Urinary bladder (tissue), 4 donors: ENCODE data around the gene ABCC11. TPM values are rescaled to one million over a fixed set of nuclear protein-coding genes. Genes with fewer than 3 reads are reported as not detected.

ENCODE experiments used
- DNase-seq: peaks from one replicate; pipeline ENCODE4 v3.0.0-alpha.2; 2015; ENCODE audit errors: extremely low spot score
- H3K27ac ChIP-seq: one replicate; pipeline ENCODE4 v1.5.1; 2013; ENCODE audit warnings: low read depth, mild to moderate bottlenecking, moderate library complexity
- H3K36me3 ChIP-seq: one replicate; pipeline ENCODE4 v1.6.1; 2013; ENCODE audit warnings: mild to moderate bottlenecking, moderate library complexity; ENCODE audit not compliant: insufficient read depth
- H3K4me1 ChIP-seq: one replicate; pipeline ENCODE4 v1.6.1; 2013; ENCODE audit warnings: mild to moderate bottlenecking, moderate library complexity; ENCODE audit not compliant: insufficient read depth
- H3K4me3 ChIP-seq: one replicate; pipeline ENCODE4 v1.5.1; 2013; ENCODE audit warnings: low read depth, low read length
- WGBS: extraction: QIAGEN DNeasy Blood & Tissue Kit; methylation state at CpG from one replicate; pipeline ENCODE4 v1.1.7; 2013; 5-methylcytosine and 5-hydroxymethylcytosine counted together
- polyA plus RNA-seq: library from polyadenylated mRNA; stranded (reverse); fragments of 200-250 nt; gene quantifications from one replicate; pipeline ENCODE4 v1.2.3, GENCODE V29; 2013
- total RNA-seq: library from RNA; depleted of rRNA; stranded (reverse); fragments of >200 nt; gene quantifications from one replicate; pipeline ENCODE4 v1.2.3, GENCODE V29; 2014
- donor health status: healthy with polysubstance abuse.
- donor health status: healthy.

The ABCC11 gene
- total and polyA plus RNA-seq, 2 donors: 0.11 to 0.18 TPM

DNA sequence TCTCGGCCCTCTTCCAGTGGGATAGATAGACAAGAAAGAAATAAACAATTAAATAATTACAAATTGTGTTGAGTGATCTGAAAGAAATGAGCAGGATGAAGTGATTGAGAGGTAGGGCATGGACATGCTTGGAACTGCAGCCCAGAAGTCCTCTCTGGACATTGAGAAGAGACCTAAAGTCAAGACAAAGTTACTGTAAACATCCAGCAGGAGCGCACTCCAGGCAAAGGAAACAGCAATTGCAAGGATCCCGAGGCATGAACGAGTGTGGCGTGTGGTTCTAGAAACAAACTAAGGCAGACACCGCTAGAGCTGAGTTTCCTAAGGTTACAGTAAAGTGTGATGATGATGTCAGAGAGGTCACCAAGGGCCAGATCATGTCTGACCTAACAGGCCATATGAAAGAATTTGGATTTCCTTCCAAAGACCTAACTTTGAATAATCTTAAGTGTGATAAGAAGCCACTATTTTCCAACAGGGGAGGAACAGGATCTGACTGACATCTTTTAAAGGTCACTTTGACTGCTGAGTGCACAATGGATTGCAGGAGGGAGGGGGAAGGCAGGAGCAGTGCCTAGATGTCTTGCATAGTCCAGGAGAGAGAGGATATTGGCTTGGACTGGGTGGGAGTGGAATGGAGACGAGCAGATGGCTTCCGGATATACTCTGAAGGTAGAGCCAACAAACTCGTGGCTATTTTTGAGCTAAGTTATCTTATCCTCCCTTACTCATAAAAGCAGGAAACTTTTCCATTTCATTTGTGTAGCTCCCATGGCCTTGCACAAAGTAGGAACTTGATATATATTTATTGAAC lies 110.6 kb downstream of the ABCC11 start:
- Histone ChIP-seq H3K4me1 (no peaks in the 10 kb centered on the region), H3K27ac (no peak overlapping the region), H3K36me3 (no peaks in the 10 kb centered on the region), H3K4me3 (no peak overlapping the region)
- 46% methylated on average over 9 of the region's 9 CpGs for WGBS
- DNase-seq: no peak

DNA sequence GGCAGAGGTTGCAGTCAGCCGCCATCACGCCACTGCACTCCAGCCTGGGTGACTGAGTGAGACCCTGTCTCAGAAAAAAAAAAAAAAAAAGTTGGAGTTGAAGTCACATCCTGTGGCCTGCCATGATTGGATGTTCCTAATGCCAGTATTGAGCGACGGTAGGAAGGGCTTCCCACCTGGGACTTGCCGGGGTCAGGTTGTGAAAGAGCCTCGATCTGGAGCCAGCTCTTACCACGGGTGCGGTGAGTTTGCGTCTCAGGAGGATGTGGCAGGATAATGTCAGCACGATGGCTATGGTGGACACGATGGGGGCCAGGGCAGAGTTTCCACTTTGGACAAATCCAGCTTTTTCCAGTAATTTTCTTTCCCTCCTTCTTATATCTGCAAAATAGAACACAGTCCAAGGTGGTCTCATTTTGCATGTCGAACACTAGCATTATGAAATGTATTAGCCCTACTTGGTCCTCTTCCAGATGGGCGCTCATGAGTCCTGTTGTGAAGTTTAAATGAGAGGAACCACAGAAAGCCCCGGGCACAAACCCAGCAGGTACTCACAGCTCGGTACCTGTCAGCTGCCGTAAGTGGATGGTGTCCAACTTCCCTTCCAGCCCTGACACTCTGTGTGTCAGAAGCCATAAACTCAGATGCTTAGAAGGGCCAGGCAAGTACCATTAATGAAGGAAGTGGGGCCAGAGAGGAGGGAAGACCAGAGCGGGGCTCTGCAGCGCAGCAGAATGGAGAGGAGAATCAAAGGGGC lies 113.7 kb downstream of the ABCC11 start:
- no peaks in the 10 kb centered on the region for H3K4me1 ChIP-seq
- WGBS: 87% methylated on average over 18 of the region's 18 CpGs
- H3K27ac ChIP-seq: no peak overlapping the region
- H3K4me3 ChIP-seq: no peak overlapping the region
- H3K36me3 ChIP-seq: no peaks in the 10 kb centered on the region
- no peak for DNase-seq

DNA sequence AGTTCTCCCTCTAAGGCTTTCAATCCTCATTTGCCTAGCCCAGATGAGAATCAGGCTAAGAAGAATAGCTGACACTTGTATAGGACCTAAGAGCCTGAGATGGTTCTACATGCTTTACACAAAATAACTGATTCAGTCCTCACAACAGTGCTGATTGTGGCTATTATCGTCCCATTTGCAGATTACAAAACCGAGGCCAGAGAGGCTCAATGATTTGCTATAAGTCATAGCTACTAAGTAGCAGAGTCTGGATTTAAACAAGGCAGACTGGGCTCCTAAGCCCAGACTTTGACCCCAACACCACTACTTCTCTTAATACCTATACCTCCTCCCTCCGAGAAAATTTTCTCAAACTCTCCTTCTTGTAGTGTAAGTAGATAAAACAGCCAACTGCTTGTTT lies 114.6 kb downstream of the ABCC11 start:
- no peaks in the 10 kb centered on the region for H3K4me1 ChIP-seq
- H3K36me3 ChIP-seq: no peaks in the 10 kb centered on the region
- no peak for DNase-seq
- WGBS: 90% methylated on average over 3 of the region's 3 CpGs
- no peak overlapping the region for H3K4me3 ChIP-seq
- H3K27ac ChIP-seq: no peak overlapping the region

DNA sequence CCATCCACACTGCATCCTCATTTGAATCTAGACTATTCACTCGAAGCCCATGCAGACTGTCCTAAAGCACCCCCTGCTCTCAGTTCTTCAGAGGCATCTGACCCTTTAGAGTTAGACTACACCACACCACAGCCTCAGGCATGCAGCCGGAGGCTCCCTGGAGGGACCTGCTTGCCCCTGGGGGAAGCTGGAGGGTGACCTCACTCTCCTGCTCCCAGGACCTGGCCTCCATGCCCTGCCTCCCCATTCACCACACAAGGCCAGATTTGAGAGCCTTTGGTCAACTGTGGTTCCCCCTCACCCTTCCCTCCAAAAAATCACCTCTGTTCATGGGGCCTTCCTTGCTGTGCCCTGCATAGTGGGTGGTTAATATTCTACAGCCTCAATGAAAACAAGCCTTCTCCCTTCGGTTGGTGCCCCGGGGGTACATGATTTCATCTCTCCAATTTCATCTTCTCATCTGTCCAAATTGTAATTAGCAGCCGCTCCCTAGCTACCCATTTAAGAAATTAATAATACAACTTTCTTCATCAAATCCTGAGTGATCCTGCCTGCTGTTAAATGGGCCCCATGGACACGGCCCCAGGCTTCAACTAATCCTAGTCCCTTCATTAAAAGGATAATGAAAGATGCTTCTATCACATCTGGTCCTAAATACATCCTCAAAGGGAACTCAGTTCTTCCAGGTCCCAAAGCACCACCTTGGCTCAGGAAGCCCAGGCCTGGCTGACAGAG lies 116.0 kb downstream of the ABCC11 start:
- H3K36me3 ChIP-seq: no peaks in the 10 kb centered on the region
- WGBS: 85% methylated on average over 6 of the region's 6 CpGs
- H3K4me3 ChIP-seq: no peak overlapping the region
- DNase-seq: no peak
- H3K4me1 ChIP-seq: no peaks in the 10 kb centered on the region
- H3K27ac ChIP-seq: no peak overlapping the region

DNA sequence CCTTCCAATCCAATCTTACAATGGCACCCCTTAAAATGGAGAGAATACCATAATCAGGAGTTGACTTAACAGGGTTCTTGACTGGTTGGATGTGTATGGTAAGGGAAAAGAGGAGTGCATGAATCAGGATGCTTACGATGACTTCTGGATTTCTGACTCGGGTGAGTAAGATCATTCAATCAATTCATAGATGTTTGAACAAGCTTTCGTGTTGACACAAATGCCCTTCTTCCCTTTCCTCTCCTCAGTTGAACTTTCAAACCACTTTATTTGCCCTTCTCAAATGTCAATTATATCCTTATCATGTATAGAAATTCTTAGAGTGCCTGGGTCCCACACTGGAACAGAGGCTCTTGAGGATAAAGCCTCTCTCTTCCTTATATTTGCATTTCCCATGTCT lies 117.4 kb downstream of the ABCC11 start:
- no peaks in the 10 kb centered on the region for H3K4me1 ChIP-seq
- no peak overlapping the region for H3K27ac ChIP-seq
- no peaks in the 10 kb centered on the region for H3K36me3 ChIP-seq
- WGBS: 89% methylated on average over 3 of the region's 3 CpGs
- H3K4me3 ChIP-seq: no peak overlapping the region
- no peak for DNase-seq

DNA sequence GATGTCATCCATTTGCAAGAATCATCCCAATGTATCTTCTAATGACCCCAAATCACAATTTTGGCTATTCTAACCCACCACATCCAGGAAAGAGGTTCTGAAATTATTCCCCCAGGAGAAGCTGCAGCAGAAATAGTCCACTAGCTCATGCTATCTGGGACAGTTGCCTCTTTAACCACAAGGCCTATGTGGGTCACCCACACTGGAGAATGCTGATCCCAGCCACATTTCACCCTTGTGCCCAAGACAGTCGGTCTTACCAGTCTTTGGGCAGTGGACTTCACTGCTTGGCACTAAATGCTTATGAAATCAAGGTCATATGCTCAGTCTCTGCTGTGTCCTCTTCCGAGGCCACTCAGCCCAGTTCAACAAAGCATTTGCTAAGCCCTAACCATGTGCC lies 118.6 kb downstream of the ABCC11 start:
- Histone ChIP-seq H3K36me3 (no peaks in the 10 kb centered on the region), H3K4me1 (no peaks in the 10 kb centered on the region), H3K4me3 (no peak overlapping the region), H3K27ac (no peak overlapping the region)
- no peak for DNase-seq
- 74% methylated on average over 2 of the region's 2 CpGs for WGBS

DNA sequence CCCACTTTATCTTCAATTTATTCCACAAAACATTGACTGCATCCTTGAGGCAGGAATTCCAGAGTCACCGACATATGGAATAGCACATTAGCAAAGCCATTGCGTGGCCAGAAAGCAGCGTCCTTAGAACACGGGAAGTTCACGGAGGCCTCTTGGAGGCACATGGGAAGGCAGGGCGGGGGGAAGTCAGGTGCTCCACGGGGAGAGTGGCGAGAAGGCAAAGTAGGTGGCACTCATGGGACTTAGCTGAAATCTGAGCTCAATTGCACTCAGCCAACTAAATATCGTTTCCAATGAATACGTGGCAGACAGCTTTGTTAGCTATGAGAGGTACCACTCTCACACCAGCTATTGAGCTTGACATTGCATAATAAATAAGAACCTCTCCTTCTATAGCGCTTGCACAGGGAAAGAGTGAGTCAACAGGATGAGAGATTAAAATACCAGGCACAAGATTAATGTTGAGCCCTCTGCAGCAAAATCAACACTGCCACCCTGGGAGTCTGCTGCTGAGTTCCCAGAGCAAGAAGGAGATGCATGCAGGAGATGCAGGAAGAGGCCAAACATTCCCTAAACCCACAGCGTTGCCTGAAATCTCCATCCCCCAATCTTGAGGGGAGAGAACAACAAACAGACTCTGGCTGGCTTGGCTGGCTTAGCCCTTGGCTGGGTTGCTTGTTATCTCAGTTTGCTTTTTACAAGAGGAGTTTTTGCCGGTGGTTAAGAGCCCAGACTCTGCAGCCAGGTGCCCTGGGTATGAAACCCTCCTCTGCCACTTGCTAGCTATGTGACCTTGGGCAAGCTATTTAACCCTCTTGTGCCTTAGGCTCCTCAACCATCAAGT lies 120.3 kb downstream of the ABCC11 start:
- no peak overlapping the region for H3K4me3 ChIP-seq
- H3K36me3 ChIP-seq: no peaks in the 10 kb centered on the region
- 57% methylated on average over 13 of the region's 13 CpGs for WGBS
- no peak overlapping the region for H3K27ac ChIP-seq
- no peaks in the 10 kb centered on the region for H3K4me1 ChIP-seq
- DNase-seq: no peak

DNA sequence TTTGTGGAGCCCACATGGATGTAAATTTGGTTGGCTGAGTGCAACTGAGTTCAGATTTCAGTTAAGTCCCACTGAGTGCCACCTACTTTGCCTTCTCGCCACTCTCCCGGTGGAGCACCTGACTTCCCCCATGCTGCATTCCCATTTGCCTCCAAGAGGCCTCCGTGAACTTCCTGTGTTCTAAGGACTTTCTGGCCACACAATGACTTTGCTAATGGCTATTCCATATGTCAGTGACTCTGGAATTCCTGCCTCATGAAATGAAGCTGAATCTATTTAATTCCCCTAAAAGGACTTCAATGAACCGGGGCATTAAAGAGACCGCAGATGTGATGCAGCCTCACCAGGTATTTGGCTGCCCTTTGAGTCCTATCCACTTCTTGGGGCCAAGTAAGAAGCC lies 121.5 kb downstream of the ABCC11 start:
- no peak overlapping the region for H3K4me3 ChIP-seq
- H3K36me3 ChIP-seq: no peaks in the 10 kb centered on the region
- WGBS: 88% methylated on average over 5 of the region's 5 CpGs
- no peak overlapping the region for H3K27ac ChIP-seq
- no peaks in the 10 kb centered on the region for H3K4me1 ChIP-seq
- no peak for DNase-seq

DNA sequence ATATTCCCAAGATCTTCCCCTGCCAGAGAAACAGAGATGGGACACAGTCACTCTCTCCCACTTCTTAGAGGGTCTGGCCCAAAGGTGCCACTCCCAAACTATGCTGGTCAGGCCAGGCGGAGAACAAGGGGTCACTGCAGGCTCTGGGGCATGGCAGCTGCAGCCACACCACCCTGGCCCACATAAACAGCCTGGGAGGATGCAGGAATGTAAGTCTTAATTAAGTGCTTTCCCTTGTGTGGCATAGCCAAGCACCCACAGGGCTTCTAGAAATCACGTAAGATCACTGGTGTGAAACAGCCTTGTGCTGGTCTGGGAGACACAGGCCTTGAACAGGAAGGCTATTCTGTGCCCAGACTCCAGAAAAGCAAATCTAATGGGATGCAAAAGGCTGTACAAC lies 123.1 kb downstream of the ABCC11 start:
- WGBS: 86% methylated on average over 2 of the region's 2 CpGs
- H3K4me1 ChIP-seq: no peaks in the 10 kb centered on the region

DNA sequence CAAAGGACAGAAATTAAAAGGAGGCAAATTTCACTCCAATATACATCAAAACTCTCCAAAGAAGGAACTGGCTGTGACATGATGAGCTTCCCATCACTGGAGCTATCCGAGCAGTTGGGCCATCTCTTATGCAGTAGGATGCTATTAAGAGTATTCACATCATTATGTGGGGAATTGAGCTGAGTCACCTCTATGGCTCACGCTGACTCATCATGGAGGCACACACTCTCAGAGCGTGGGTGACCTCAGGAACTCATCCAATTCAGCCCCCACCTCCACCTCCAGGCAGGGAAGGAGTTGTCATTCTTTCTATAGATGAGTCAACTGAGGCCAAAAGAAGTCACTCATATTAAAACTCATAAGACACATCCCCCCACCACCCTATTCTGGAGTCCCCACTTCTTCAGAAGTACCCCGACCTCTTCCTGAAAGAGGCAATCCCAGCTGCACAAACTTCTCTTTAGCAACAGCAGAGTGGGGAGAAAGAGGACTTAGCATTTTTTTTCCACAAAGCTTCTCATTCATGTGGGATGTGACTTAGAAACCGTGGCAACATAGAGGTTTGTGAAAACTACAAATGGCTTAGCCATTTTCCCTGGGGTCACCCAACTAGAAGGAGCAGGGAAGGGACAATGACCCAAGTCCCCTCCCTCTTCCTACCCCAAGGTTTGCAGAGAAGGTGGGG lies 124.1 kb downstream of the ABCC11 start:
- Histone ChIP-seq H3K4me3 (no peak overlapping the region), H3K27ac (no peak overlapping the region), H3K4me1 (no peaks in the 10 kb centered on the region), H3K36me3 (no peaks in the 10 kb centered on the region)
- no peak for DNase-seq
- WGBS: 66% methylated on average over 5 of the region's 5 CpGs

More for the DNA sequence above, 123.1 kb downstream of the ABCC11 start:
- no peak for DNase-seq
- Histone ChIP-seq H3K4me3 (no peak overlapping the region), H3K36me3 (no peaks in the 10 kb centered on the region), H3K27ac (no peak overlapping the region)

DNA sequence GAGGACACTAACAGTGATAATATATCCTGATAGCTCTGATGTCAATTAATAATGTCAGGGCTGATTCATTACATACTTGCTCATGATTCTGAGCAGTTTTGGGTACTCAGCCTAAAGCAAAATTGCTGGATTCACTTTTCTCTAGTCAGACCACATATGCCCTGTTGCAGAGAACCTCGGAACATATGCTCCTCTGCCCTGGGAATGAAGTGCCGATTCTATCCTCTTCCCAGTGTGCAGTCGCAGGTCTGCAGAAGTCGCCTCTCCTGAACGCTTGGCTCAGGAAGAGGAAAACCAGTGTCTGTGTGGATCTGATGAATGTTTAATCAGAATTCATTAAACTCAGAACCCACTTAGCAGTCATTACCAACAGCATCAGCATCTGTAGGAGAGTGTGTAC lies 126.1 kb downstream of the ABCC11 start:
- no peaks in the 10 kb centered on the region for H3K4me1 ChIP-seq
- no peak for DNase-seq
- H3K27ac ChIP-seq: no peak overlapping the region
- H3K4me3 ChIP-seq: no peak overlapping the region
- H3K36me3 ChIP-seq: no peaks in the 10 kb centered on the region
- 90% methylated on average over 5 of the region's 5 CpGs for WGBS

DNA sequence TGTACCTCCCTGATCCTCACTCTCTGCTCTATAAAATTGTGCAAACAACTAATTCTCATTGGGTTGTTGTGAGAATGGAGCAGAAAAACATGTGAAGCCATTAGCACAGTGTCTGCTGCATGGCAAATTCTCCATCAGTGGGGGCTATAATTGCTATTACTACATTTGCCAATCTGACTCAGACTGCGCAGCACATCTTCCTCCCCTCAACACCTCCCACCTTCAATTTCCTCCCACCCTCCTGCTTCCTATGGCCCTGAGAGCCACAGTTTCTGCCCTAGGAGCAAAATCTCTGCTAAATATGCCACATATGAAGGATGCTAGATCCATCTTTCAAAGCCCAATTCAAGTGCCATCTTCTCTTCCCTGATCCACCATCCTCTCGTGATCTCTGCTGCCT lies 128.5 kb downstream of the ABCC11 start:
- H3K4me1 ChIP-seq: no peaks in the 10 kb centered on the region
- no peaks in the 10 kb centered on the region for H3K36me3 ChIP-seq
- H3K4me3 ChIP-seq: no peak overlapping the region
- H3K27ac ChIP-seq: no peak overlapping the region
- 82% methylated on average over 2 of the region's 2 CpGs for WGBS
- DNase-seq: no peak
